Liver (tissue), 3 donors: ENCODE measurements around the gene RABIF.

ENCODE experiments used
- ATF3 ChIP-seq: IDR thresholded peaks from 2 replicates; pipeline ENCODE4 v1.6.1; 2016; ENCODE audit warnings: antibody characterized with exemption
- CTCF ChIP-seq: fragments of 150-350 bp; IDR thresholded peaks from 2 replicates; pipeline ENCODE4 v1.5.1; 2017; ENCODE audit warnings: improper control_type of control experiment, low read depth, low read length; ENCODE audit not compliant: missing input control
- donor health status: healthy.
- donor health status: healthy.

- TF ChIP-seq CTCF = no peak
- TF ChIP-seq ATF3 = no peak
Measured at GRCh38 chr1:202834771-202835547, 54.0 kb downstream of the RABIF start.
